CD4-positive, alpha-beta T cell treated with Interleukin-6 for 4 hours (primary cell): Measurements from ENCODE around the gene RBMS2.
"Not testable (repeated sequence)": the region's sequence is repeated elsewhere in the genome, so short reads cannot be mapped to it uniquely, and the experiment has no call there.

ENCODE experiments used
- DNase-seq: peaks from one replicate; pipeline ENCODE4 v3.0.0-alpha.2; 2020; ENCODE audit warnings: mixed read lengths

The RBMS2 gene

DNA sequence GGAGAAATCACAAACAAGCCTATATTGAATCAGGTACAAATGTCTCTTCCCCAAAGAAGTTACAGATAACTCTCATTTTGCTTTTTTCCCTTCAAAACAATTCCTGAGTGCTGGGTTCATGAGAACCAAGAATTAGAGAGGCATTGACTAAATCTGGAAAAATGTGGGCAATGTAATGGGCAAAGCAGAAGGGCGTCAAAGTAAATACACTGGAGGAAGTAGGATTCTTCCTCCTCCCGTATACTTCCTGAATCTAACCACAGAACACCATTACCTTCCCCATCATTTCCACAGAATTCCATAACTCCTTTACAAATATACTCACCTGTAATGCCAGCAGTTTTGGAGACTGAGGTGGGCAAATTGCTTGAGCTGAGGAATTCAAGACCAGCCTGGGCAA, 3.0 kb upstream of the RBMS2 start:
- DNase-seq, result no peak

GRCh38 chr12:56520048-56520447, 1.6 kb upstream of the RBMS2 start:
- no peak for DNase-seq

DNA sequence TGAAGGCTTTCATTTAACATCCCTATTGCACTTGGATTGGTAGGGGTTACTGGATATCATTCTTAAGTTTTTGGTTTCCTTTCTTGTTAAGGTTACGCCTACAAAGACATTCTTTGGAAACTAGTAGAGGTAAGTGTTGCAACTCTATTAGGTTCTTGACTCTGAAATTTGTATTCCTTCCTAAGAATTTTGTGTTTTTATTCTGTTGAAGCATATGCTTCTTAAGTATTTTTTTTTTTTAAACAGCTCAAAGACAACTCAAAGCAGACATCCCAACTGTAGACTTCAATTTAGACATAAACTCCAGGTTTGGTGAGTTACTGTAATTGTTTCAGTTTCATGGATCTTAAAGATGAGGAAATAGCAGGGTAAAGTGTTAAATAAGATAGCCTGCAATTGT, 1.1 kb upstream of the RBMS2 start:
- DNase-seq, result no peak

DNA sequence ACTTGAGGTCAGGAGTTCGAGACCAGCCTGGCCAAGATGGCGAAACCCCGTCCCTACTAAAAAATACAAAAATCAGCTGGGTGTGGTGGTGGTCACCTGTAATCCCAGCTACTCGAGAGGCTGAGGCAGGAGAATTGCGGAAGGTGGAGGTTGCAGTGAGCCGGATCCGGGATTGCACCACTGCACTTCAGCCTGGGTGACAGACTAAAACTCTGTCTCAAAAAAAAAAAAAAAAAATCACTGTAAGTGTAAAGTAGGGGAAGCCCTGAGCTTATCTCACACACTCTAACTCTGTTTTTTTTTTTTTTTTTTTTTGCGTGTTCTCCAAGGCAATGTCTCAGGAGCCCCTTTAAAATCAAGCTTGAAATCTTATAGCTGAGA, 421 bp upstream of the RBMS2 start:
- no peak for DNase-seq

GRCh38 chr12:56522411-56523193, 982 bp downstream of the RBMS2 start:
- no peak for DNase-seq

- no peak for DNase-seq
Observed at GRCh38 chr12:56528846-56529245, 7.2 kb downstream of the RBMS2 start.

- no peak for DNase-seq
Observed at GRCh38 chr12:56529656-56530055, 8.0 kb downstream of the RBMS2 start.

GRCh38 chr12:56530390-56531055, 8.9 kb downstream of the RBMS2 start:
- no peak for DNase-seq

DNA sequence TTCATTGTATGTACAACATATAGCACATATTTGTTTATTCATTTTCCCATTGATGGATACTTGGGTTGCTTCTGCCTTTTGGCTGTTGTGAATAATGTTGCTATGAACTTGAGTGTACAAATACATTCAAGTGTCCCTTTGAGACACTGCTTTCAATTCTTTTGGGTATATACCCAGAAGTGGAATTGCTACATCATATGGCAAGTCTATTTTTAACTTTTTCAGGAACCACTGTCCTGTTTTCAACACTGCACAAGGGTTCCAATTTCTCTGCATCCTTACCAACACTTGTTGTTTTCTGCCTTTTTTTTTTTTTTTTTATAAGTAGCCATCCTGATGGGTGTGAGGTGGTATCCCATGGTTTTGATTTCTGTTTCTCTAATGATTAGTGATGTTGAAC, 15.9 kb downstream of the RBMS2 start:
- DNase-seq, result no peak

GRCh38 chr12:56541631-56542030, 20.0 kb downstream of the RBMS2 start:
- DNase-seq, result no peak

DNA sequence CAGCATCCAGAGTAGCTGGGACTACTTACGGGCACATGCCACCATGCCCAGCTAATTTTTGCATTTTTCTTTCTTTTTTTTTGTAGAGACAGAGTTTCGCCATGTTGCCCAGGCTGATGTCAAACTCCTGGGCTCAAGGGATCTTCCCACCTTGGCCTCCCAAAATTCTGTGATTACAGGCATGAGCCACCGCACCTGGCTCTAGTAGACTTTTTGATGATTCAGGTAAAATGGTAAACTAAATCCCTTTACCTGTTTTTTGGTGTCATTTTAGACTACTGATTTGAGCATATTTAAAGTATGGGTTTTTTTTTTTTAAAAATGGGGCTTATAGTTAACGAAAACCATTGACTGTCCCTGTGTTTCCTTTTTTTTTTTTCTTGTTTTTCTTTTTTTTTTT, 20.5 kb downstream of the RBMS2 start:
- DNase-seq, result no peak

DNA sequence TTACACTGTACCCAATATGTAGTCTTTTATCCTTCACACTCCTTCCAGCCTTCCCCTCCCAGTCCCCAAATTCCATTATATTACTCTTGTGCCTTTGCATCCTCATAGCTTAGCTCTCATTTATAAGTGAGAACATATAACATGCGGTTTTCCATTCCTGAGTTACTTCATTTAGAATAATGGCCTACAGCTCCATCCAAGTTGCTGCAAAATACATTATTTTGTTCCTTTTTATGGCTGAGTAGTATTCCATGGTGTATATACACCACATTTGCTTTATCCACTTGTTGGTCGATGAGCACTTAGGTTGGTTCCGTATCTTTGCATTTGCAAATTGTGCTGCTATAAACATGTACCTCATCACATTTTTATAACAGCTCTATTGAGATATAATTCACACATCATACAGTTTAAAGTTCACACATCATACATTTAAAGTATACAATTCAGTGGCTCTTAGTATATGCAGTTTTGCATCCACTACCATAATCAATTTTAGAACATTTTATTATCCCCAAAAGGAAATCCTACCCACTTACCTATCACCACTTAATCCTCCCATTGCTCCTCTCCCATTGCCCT, 23.5 kb downstream of the RBMS2 start:
- no peak for DNase-seq

- DNase-seq, result no peak
Observed at GRCh38 chr12:56546680-56547079, 25.1 kb downstream of the RBMS2 start.

GRCh38 chr12:56551070-56551469, 29.4 kb downstream of the RBMS2 start:
- DNase-seq, result no peak

- DNase-seq, result peak; percentile 46
Observed at GRCh38 chr12:56565510-56566101, 44.0 kb downstream of the RBMS2 start.

- no peak for DNase-seq
Observed at GRCh38 chr12:56568146-56568545, 46.5 kb downstream of the RBMS2 start.

- DNase-seq, result no peak
Observed at GRCh38 chr12:56571121-56571520, 49.5 kb downstream of the RBMS2 start.

DNA sequence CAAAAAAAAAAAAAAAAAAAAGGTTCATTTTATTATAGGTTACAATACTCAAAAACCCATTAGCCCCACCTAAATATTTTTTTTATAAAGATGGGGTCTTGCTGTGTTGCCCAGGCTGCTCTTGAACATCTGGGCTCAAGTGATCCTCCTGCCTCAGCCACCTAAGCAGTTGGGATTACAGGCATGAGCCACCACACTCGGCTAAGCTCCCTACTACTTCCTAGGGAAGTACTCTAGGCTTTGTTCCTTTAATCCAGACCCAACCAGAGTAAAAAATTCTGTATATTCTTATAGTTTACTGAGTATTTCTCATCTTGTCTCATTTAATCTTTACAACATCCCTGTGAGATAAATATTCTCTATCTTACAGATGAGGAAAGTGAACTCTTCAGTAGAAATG, 50.7 kb downstream of the RBMS2 start:
- DNase-seq, result no peak

DNA sequence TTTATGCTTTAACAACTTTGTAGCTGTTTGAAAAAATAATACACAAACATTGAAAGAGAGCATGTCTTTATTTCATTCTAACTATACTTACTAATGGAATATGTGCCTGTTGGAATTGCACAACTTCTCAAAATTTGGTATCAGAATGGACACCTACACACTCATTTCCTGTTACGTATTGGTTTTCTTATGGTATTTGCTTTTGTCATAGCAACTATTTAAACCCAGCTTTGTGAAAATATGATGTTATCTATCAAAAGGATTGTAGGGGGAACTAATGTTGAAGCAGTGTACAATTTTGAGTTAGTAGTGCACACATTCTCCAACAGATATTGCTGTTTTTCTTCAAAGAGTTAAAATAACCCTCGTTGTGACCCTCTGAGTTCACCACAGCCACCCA, 52.6 kb downstream of the RBMS2 start:
- no peak for DNase-seq

DNA sequence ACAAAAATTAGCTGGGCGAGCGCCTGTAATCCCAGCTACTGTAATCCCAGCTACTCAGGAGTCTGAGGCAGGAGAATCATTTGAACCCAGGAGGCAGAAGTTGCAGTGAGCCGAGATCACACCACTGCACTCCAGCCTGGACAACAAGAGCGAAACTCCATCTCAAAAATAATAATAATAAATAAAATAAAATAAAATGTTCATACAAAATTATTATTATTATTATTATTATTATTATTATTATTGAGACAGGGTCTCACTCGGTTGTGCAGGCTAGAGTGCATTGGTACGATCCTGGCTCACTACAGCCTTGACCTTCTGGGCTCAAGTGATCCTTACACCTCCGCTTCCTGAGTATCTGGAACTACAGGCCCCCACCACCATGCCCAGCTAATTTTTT, 55.6 kb downstream of the RBMS2 start:
- DNase-seq, result not testable (repeated sequence)

GRCh38 chr12:56578983-56579546, 57.4 kb downstream of the RBMS2 start:
- no peak for DNase-seq

GRCh38 chr12:56581418-56582145, 60.0 kb downstream of the RBMS2 start:
- peak; percentile 55 for DNase-seq

GRCh38 chr12:56585098-56585497, 63.5 kb downstream of the RBMS2 start:
- no peak for DNase-seq
